Measurements from ENCODE around the gene BNC1.
A peak's percentile ranks its signal among the peaks of the same experiment; 100 is the strongest.

The BNC1 gene

DNA sequence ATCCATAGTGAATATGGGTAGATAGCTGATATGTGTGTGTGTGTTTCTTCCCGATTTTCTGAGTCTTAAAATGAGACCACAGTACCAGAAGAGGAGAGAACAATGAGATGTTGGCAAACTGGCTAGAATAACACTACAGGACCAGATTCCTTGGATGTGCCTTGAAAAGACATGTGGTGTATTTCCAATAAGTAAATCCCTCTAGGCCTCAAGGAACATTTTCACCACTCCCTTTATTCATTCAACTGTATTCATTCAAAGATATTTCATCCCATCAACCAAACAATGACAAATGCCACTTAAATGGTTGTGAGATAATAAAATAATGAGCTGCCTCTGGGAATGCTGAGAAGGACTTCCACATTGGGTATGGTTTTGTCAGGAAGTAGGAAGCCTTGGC lies 8.7 kb upstream of the BNC1 start:
- no peak overlapping the region for H3K4me3 ChIP-seq (ENCODE audit: low read length)
- TF ChIP-seq, protein P1, sequence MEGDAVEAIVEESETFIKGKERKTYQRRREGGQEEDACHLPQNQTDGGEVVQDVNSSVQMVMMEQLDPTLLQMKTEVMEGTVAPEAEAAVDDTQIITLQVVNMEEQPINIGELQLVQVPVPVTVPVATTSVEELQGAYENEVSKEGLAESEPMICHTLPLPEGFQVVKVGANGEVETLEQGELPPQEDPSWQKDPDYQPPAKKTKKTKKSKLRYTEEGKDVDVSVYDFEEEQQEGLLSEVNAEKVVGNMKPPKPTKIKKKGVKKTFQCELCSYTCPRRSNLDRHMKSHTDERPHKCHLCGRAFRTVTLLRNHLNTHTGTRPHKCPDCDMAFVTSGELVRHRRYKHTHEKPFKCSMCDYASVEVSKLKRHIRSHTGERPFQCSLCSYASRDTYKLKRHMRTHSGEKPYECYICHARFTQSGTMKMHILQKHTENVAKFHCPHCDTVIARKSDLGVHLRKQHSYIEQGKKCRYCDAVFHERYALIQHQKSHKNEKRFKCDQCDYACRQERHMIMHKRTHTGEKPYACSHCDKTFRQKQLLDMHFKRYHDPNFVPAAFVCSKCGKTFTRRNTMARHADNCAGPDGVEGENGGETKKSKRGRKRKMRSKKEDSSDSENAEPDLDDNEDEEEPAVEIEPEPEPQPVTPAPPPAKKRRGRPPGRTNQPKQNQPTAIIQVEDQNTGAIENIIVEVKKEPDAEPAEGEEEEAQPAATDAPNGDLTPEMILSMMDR (conservative IDR thresholded peaks at IDR 0.05; ENCODE audit: low read depth, low read length): no peak
- no peak for DNase-seq (ENCODE audit: low read depth)

DNA sequence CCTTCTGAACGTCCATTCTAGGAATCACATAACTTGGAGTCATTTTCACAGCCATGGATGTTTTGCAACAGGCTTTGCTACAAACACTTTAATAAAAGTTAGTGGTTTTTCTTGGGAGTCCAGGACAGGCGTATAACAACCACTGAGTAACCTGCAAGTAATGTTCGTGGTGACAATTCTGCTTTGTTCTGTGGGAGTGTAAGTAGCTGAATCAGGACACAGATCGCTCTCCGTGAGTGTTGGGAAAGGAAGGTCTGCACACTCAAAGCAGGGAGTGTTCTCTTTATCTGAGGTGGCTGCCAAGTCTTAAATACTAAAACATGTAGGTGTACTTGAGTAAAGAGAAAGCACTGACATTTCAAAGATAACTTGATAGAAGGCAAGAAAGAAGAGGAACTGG lies 7.9 kb upstream of the BNC1 start:
- TF ChIP-seq, protein P1 (conservative IDR thresholded peaks at IDR 0.05; ENCODE audit: low read depth, low read length): no peak
- no peak overlapping the region for H3K4me3 ChIP-seq (ENCODE audit: low read length)
- DNase-seq (ENCODE audit: low read depth): no peak

DNA sequence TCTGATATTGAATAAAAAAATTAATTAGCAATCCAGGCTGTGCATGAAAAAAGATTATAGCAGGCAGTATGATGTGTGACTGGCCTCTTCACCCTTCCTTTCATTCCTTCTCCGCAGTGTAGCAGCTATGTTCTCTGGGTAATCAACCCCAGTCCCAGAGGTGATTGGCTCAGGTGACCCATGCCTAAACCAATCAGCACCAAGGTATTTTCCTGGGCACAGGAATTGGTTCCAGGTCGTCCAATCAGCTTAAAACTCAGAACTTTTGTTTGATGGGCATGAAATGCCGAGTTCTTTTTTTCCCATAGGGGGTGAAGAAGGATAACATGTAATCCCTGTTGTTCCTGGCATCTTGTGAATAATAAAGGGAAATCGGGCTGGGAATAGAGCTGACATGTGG lies 5.8 kb upstream of the BNC1 start:
- no peak for DNase-seq (ENCODE audit: low read depth)
- TF ChIP-seq, protein P1 (conservative IDR thresholded peaks at IDR 0.05; ENCODE audit: low read depth, low read length): no peak
- no peak overlapping the region for H3K4me3 ChIP-seq (ENCODE audit: low read length)

DNA sequence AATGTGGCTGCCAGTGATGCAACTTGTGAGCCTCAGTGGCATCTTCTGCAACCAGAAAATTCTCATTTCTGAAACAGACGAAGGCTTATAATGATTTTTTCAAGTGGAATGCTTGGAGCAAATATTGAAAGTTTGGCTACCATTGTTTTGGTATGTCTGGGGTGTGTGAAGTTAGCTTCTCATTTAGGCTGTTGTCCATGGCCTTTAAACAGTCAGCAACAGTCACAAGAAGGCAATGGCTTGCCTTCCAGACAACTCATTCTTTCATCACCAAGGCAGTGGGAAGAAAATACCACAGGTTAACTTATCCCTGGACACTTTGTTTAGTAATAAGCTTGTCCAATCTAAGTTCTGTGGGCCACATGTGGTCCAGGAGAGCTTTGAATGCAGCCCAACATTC lies 4.7 kb upstream of the BNC1 start:
- no peak for DNase-seq (ENCODE audit: low read depth)
- TF ChIP-seq, protein P1 (conservative IDR thresholded peaks at IDR 0.05; ENCODE audit: low read depth, low read length): no peak
- no peak overlapping the region for H3K4me3 ChIP-seq (ENCODE audit: low read length)

DNA sequence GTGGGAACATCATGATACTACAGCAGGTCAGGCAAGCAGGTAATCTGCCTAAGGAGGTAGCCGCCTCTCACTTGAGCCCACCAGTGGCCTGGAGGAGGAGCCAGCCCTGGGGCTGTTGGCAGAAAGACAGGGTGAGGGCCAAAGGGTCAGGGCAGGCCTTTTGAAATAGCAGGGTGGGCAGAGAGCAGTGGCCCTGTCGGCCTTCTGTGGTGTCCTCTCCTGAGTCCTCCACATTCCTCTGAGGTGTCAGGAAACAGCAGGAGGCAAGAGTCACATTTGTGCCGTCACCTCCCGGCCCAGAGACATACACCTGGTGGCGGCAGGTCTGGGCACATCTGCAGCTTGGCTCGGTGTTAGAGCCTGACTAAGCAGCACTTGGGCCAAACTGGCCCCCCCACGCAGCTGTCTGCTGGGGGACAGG lies 3.9 kb upstream of the BNC1 start:
- H3K4me3 ChIP-seq (ENCODE audit: low read length): no peak overlapping the region
- TF ChIP-seq, protein P1 (conservative IDR thresholded peaks at IDR 0.05; ENCODE audit: low read depth, low read length): no peak
- no peak for DNase-seq (ENCODE audit: low read depth)

DNA sequence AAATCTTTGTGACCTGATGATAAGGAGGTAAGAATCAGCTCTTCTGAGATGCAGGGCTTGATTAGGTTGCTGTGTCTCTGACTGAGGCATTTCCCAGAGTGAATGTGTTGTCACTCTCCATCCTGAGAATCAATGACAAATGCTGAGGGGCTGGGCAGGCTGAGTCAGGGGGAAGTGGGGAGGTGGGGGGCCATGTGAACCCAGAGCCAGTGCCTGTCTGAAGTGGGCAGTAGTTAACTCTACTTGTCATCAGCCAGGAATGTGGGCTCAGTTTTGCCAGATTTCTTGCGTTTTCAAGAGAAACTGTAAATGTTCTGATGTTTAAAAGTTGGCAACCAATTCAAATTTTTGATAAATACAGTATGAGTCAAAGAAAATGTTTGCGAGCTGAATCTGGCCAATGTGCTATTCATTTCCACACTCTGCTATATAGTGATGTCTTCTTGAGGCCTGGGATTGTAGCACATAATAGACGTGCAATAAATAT lies 3.1 kb upstream of the BNC1 start:
- TF ChIP-seq, protein P1 (conservative IDR thresholded peaks at IDR 0.05; ENCODE audit: low read depth, low read length): no peak
- DNase-seq (ENCODE audit: low read depth): peak; percentile 90
- no peak overlapping the region for H3K4me3 ChIP-seq (ENCODE audit: low read length)

DNA sequence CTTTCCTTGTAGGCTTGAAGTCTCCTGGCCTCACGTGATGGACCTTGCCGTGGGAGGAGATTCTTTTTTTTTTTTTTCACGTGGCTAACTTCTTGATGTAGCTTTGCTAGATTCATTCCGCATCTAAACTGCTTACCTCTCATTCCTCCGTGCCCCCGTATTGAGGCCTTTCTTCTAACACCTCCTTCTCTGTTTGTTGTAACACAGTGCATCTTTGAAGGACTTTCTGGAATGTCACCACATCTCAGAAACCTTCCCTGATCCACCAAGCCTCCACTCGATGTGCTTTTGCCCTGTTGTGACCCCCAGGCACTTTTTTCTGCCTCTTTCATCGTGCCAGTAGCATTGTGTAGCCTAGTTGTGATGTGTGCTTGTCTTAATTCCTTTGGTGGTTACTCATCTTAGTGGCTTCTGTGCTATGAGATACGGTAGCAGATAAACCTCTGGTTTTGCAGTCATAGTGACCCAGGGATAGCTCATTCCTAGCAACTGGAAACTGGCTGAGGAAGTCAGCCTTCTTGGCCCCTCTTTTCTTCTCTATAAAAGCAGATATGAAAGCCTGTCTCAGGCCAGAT lies 1.6 kb upstream of the BNC1 start:
- TF ChIP-seq, protein P1 (conservative IDR thresholded peaks at IDR 0.05; ENCODE audit: low read depth, low read length): no peak
- H3K4me3 ChIP-seq (ENCODE audit: low read length): no peak overlapping the region
- no peak for DNase-seq (ENCODE audit: low read depth)
